ENCODE results near the gene GRXCR2. TPM values are rescaled to one million over a fixed set of nuclear protein-coding genes. Genes with fewer than 3 reads are reported as not detected.
"Not testable (repeated sequence)": the region's sequence is repeated elsewhere in the genome, so short reads cannot be mapped to it uniquely, and the experiment has no call there.

Gene GRXCR2
- total and polyA plus RNA-seq, 4 donors = not detected

DNA sequence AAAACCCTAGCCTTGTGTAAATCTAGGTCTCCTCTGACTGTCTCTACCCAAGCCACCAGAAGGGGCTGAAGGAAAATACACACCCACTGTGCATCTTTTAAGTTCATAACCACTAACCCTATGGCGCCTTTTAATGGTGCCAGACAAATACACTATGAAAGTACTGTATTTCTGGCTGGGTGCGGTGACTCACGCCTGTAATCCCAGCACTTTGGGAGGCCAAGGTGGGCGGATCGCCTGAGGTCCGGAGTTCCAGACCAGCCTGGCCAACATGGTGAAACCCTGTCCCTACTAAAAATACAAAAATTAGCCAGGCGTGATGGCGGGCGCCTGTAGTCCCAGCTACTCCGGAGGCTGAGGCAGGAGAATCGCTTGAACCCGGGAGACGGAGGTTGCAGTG is 36.6 kb downstream of the GRXCR2 start:
- 96 to 97% methylated on average over 13 of the region's 13 CpGs for WGBS, 2 donors
- intact Hi-C loops (cut with DNase I) = loop anchor here (5.0 to 10.0 kb wide), 4 partner anchors 96 to 1631 kb away; no protein-coding TSS in a partner anchor
- H3K27me3 ChIP-seq (ENCODE audit: control insufficient read depth in 1 of 2, insufficient read depth in 2 of 2, low read length in 1 of 2); H3K9me3 ChIP-seq (ENCODE audit: control insufficient read depth, low read length); ATAC-seq (ENCODE audit: low FRiP score); H3K27ac ChIP-seq (ENCODE audit: low read depth in 1 of 2, low read length in 2 of 2); H3K4me1 ChIP-seq (ENCODE audit: control insufficient read depth in 1 of 2, insufficient read depth in 2 of 2, low read length in 2 of 2); H3K36me3 ChIP-seq (ENCODE audit: control insufficient read depth in 1 of 2, insufficient read depth in 2 of 2, low read length in 1 of 2); H3K4me3 ChIP-seq (ENCODE audit: low read length in 2 of 2); DNase-seq: not testable (repeated sequence)

DNA sequence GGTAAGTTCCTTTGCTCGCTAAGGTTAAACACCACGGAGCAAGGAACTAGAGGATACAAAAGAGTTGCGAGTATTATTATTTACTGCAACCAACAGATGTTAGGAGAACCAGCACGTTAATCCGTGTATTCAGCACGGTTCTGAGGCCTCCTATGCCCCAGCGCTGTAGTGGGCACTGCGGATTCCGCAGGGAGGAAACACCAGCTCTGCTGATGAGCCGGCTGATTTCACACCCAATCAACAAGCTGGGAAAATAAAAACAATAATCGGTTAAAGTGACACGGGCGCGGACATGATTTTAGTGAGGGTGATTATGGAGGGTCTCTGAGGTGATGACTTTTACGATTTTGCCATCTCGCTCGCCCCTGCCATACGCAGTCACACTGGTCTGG is 37.0 kb downstream of the GRXCR2 start:
- H3K36me3 ChIP-seq (ENCODE audit: control insufficient read depth in 1 of 2, insufficient read depth in 2 of 2, low read length in 1 of 2) = no peaks in the 10 kb centered on the region
- H3K4me3 ChIP-seq (ENCODE audit: low read length in 2 of 2) = peak overlapping the region; percentile 37 to 92
- intact Hi-C loops (cut with DNase I) = loop anchor here (5.0 to 10.0 kb wide), 4 partner anchors 96 to 1631 kb away; no protein-coding TSS in a partner anchor
- ATAC-seq (ENCODE audit: low FRiP score) = no peak
- H3K9me3 ChIP-seq (ENCODE audit: control insufficient read depth, low read length) = no peaks in the 10 kb centered on the region
- H3K27me3 ChIP-seq (ENCODE audit: control insufficient read depth in 1 of 2, insufficient read depth in 2 of 2, low read length in 1 of 2) = no peaks in the 10 kb centered on the region
- no peak for DNase-seq
- peak overlapping the region; percentile 35 to 69 for H3K27ac ChIP-seq (ENCODE audit: low read depth in 1 of 2, low read length in 2 of 2)
- peaks cover 0 to 7% of the 10 kb centered on the region in 2 donors for H3K4me1 ChIP-seq (ENCODE audit: control insufficient read depth in 1 of 2, insufficient read depth in 2 of 2, low read length in 2 of 2)
- 40 to 45% methylated on average over 18 of the region's 18 CpGs for WGBS, 2 donors

DNA sequence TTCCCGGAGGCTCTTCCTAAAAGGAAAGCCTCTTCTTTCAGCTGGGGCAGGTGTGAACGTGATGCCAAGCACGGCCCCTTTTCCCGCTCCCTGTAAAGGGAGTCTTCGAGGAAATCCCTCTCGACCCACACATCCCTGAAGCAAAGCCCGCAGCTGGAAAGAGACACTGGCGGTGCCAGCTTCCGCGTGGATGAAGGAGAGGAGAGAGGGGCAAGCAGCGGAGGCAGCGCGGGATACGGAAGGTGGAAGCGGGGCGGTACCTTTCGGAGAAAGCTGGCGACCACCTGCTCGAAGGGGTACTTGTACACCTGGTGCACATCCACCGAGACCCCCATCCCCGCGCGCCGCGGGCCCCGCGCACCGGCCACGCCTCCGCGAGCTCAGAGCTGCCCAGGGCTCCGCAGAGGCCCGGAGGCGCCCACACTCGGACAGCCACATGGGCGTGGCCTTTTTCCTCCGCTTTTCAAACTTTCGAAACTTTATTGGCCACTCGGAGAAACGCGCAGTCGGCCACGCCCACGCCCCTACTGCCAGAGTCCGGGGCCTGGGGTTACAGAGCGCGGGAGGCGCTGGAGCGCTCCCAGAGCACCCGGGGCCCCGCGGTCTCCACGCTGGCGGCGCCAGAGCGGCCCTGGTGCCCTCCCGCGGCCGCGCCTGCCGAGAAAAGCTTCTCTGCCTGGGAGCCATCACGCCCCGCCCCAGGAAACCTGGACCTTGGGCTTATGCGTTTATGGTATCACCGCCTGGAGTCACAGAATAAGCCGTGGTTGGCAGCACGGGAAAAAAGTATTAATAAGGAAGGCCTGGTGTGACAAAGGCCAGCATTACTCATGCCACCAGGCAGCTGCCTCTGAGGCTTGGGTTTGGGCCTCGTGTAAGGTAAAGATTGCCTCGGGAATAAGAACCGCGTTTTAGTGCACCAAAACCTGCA is 37.6 kb downstream of the GRXCR2 start, which contains the start of gene PRELID2:
Gene PRELID2 (minus strand): TSS at position 426 of the 931 bp plus-strand sequence. CDS start 91 bp downstream, at position 335.
- Histone ChIP-seq H3K4me3 (ENCODE audit: low read length in 2 of 2) (peak within 1 kb of the TSS; percentile 37 to 92), H3K27me3 (ENCODE audit: control insufficient read depth in 1 of 2, insufficient read depth in 2 of 2, low read length in 1 of 2) (no peaks in the 10 kb centered on the region), H3K36me3 (ENCODE audit: control insufficient read depth in 1 of 2, insufficient read depth in 2 of 2, low read length in 1 of 2) (no peaks in the 10 kb centered on the region), H3K4me1 (ENCODE audit: control insufficient read depth in 1 of 2, insufficient read depth in 2 of 2, low read length in 2 of 2) (peaks cover 0 to 7% of the 10 kb centered on the region in 2 donors), H3K27ac (ENCODE audit: low read depth in 1 of 2, low read length in 2 of 2) (peak within 1 kb of the TSS; percentile 67 to 69), H3K9me3 (ENCODE audit: control insufficient read depth, low read length) (no peaks in the 10 kb centered on the region)
- peak; percentile 94 to 96 for DNase-seq
- ATAC-seq (ENCODE audit: low FRiP score) = peak; percentile 94
- intact Hi-C loops (cut with DNase I) = loop anchor here (5.0 to 10.0 kb wide), 4 partner anchors 97 to 1630 kb away; no protein-coding TSS in a partner anchor
- WGBS, 2 donors = 0% methylated on average over 71 of the region's 71 CpGs

DNA sequence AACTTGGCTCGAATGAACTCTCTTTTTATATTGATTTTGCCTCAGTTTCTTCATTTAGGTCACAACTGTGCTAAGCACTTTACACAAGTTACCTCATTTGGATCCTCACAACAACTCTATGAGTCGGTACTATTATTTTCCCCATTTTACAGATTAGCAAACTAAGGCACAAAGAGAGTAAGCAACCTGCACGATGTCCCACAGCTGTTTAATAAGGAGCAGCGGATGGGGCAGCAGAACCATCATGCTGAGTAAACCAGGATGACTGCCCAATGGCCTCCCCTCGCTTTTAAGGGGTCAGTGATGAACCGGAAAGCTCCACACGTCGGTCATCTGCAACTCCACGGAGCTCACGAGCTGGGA is 38.3 kb downstream of the GRXCR2 start:
- Histone ChIP-seq H3K36me3 (ENCODE audit: control insufficient read depth in 1 of 2, insufficient read depth in 2 of 2, low read length in 1 of 2) (no peaks in the 10 kb centered on the region), H3K27me3 (ENCODE audit: control insufficient read depth in 1 of 2, insufficient read depth in 2 of 2, low read length in 1 of 2) (no peaks in the 10 kb centered on the region), H3K4me1 (ENCODE audit: control insufficient read depth in 1 of 2, insufficient read depth in 2 of 2, low read length in 2 of 2) (peaks cover 0 to 7% of the 10 kb centered on the region in 2 donors), H3K9me3 (ENCODE audit: control insufficient read depth, low read length) (no peaks in the 10 kb centered on the region), H3K4me3 (ENCODE audit: low read length in 2 of 2) (peak overlapping the region; percentile 37 to 92), H3K27ac (ENCODE audit: low read depth in 1 of 2, low read length in 2 of 2) (peak overlapping the region in 1 of 2 donors; percentile 21)
- no peak for ATAC-seq (ENCODE audit: low FRiP score)
- no peak for DNase-seq
- intact Hi-C loops (cut with DNase I) = loop anchor here in 1 of 2 donors (10.0 kb wide), 2 partner anchors 220 to 1630 kb away; no protein-coding TSS in a partner anchor
- WGBS, 2 donors = 14 to 15% methylated on average over 10 of the region's 10 CpGs

DNA sequence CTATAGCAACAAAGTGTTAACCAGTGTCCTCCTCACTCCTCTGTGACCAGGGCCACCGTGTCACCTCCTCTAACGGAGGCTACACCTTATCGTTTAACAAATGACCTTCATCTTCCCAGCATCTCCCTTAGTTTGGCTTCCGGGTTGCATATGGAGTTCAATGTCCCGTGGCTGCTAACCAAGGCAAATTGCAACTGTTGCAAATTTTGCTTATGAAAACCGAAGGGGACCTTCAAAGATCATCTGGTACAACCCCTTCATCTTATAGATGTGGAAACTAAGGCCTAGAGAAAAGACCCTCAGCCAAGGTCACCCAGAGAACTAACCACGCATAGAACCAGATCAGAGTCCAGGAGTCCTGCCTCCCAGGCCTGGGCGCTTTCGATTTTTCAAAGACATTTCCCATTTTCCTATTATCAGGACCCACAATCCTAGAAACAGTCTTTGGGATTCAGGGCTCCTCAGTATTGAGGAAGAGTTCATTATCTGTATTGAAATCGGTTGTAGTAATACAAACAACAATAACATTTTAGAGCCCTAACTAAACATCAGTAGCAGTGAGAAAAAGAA is 39.1 kb downstream of the GRXCR2 start:
- 71 to 76% methylated on average over 10 of the region's 10 CpGs for WGBS, 2 donors
- no peaks in the 10 kb centered on the region for H3K27me3 ChIP-seq (ENCODE audit: control insufficient read depth in 1 of 2, insufficient read depth in 2 of 2, low read length in 1 of 2)
- intact Hi-C loops (cut with DNase I) = loop anchor here in 1 of 2 donors (10.0 kb wide), 2 partner anchors 221 to 1629 kb away; no protein-coding TSS in a partner anchor
- ATAC-seq (ENCODE audit: low FRiP score) (no peak), DNase-seq (no peak)
- H3K27ac ChIP-seq (ENCODE audit: low read depth in 1 of 2, low read length in 2 of 2) = peak overlapping the region in 1 of 2 donors; percentile 25
- no peaks in the 10 kb centered on the region for H3K9me3 ChIP-seq (ENCODE audit: control insufficient read depth, low read length)
- H3K4me1 ChIP-seq (ENCODE audit: control insufficient read depth in 1 of 2, insufficient read depth in 2 of 2, low read length in 2 of 2) = peaks cover 0 to 7% of the 10 kb centered on the region in 2 donors
- H3K4me3 ChIP-seq (ENCODE audit: low read length in 2 of 2) = no peak overlapping the region
- no peaks in the 10 kb centered on the region for H3K36me3 ChIP-seq (ENCODE audit: control insufficient read depth in 1 of 2, insufficient read depth in 2 of 2, low read length in 1 of 2)

DNA sequence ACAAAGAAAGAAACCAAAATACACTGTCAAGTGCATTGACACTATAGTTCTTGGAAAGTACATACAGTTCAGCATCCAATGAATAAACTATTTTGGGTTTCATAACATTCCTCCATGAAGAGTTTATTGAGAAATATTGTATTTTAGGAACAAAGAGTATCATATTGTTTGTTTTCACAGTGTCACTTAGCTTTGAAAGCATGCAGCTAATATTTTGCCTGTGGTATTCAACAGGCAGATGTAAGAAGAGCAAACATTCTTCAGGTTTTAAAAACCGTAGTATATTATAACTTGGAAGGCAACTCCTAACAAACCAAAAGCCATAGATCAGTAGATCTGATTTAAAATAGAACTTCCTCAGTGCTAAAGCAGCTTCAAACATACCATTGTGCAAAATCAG is 42.2 kb downstream of the GRXCR2 start:
- intact Hi-C loops (cut with DNase I) = loop anchor here in 1 of 2 donors (10.0 kb wide), 2 partner anchors 224 to 1626 kb away; no protein-coding TSS in a partner anchor
- no peak for ATAC-seq (ENCODE audit: low FRiP score)

DNA sequence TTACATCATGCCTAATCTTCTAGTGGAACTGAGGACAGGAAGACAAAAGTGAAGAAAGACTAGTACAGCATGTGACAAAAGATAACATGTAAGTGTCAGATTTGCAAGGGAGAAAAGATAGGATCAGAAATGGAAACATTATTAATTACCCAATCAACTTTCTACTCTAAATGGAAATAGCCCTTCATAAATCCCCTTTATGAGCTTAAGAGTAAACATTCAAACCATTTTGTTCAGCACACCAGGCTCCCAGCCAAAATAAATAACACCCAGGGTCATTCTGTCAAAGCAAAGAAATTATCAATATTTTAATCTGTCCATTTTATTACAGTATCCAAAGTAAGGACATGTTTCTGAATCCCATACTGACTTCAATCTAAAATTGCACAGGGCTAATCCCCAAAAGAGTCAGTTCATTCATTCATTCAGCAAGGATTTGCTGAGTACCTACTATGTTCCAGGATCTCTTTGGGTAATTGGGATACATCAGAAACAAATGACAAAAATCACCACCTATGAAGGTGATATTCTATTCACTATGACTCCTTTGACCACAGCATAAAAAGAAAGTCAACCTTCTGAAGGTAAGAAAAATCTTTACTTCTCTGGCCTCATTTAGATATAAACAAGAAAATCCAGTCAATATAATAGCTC is 43.0 kb downstream of the GRXCR2 start:
- H3K4me3 ChIP-seq (ENCODE audit: low read length in 2 of 2) = no peak overlapping the region
- ATAC-seq (ENCODE audit: low FRiP score) (no peak), DNase-seq (no peak)
- intact Hi-C loops (cut with DNase I) = loop anchor here (10.0 kb wide), 3 partner anchors 225 to 1625 kb away; no protein-coding TSS in a partner anchor
- no peak overlapping the region for H3K27ac ChIP-seq (ENCODE audit: low read depth in 1 of 2, low read length in 2 of 2)
- no peaks in the 10 kb centered on the region for H3K27me3 ChIP-seq (ENCODE audit: control insufficient read depth in 1 of 2, insufficient read depth in 2 of 2, low read length in 1 of 2)
- H3K36me3 ChIP-seq (ENCODE audit: control insufficient read depth in 1 of 2, insufficient read depth in 2 of 2, low read length in 1 of 2) = no peaks in the 10 kb centered on the region
- no peaks in the 10 kb centered on the region for H3K9me3 ChIP-seq (ENCODE audit: control insufficient read depth, low read length)
- peaks cover 0 to 7% of the 10 kb centered on the region in 2 donors for H3K4me1 ChIP-seq (ENCODE audit: control insufficient read depth in 1 of 2, insufficient read depth in 2 of 2, low read length in 2 of 2)

More for the DNA sequence above, 42.2 kb downstream of the GRXCR2 start:
- H3K4me1 ChIP-seq (ENCODE audit: control insufficient read depth in 1 of 2, insufficient read depth in 2 of 2, low read length in 2 of 2) = peaks cover 0 to 7% of the 10 kb centered on the region in 2 donors
- no peak for DNase-seq
- no peak overlapping the region for H3K4me3 ChIP-seq (ENCODE audit: low read length in 2 of 2)
- WGBS, 2 donors = 3 to 5% methylated on average over 1 of the region's 1 CpG
- no peaks in the 10 kb centered on the region for H3K27me3 ChIP-seq (ENCODE audit: control insufficient read depth in 1 of 2, insufficient read depth in 2 of 2, low read length in 1 of 2)
- no peak overlapping the region for H3K27ac ChIP-seq (ENCODE audit: low read depth in 1 of 2, low read length in 2 of 2)
- no peaks in the 10 kb centered on the region for H3K9me3 ChIP-seq (ENCODE audit: control insufficient read depth, low read length)
- H3K36me3 ChIP-seq (ENCODE audit: control insufficient read depth in 1 of 2, insufficient read depth in 2 of 2, low read length in 1 of 2) = no peaks in the 10 kb centered on the region

All from aorta (tissue), 5 donors.